Measurements from ENCODE around the gene FGFRL1.

FGFRL1 gene

DNA sequence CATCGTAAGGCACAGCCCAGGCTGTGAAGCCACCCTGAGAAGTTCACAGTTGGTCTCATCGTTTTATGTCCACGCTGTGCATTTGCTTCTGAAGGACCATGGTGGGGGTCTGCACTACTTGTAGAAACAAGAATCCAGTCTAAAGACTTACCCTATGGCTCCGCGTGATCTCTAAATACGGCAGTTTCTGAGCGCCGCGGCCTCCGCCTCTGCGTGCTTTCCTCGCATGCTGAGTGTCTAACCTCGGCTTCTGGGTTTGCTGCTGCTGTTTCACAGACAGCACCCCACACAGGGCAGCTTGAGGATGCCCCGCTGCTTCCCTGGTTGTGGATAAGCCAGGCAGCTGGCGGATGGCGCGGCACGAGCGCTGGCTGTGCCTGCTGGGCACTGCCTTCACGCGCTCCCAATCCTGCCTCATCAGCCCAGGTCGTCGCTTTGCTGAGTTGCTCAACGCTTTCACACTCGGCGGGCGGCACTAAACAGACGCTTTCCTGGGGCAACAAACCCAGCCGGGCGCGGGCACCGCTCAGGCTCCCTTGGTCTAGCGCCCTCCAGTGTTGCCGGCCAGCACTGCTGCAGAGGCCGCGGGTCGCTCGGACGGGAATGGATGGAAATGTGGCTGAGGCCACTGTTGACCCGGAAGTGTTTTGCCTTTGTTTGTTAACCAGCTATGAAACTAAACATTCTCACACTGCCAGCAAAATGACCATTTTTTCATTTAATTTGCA lies 39.2 kb downstream of the FGFRL1 start:
- no peak for DNase-seq
- H3K9me3 ChIP-seq (ENCODE audit: insufficient read depth, low read length, severe bottlenecking), result no peaks in the 10 kb centered on the region
- H3K27me3 ChIP-seq (ENCODE audit: insufficient read depth, low read length, poor library complexity), result peaks cover 8% of the 10 kb centered on the region
- no peak for ATAC-seq (ENCODE audit: insufficient read depth, low read depth)
- H3K4me3 ChIP-seq (ENCODE audit: low read depth in 1 of 2, low read length in 2 of 2), result no peak overlapping the region
- TF ChIP-seq, protein P1, sequence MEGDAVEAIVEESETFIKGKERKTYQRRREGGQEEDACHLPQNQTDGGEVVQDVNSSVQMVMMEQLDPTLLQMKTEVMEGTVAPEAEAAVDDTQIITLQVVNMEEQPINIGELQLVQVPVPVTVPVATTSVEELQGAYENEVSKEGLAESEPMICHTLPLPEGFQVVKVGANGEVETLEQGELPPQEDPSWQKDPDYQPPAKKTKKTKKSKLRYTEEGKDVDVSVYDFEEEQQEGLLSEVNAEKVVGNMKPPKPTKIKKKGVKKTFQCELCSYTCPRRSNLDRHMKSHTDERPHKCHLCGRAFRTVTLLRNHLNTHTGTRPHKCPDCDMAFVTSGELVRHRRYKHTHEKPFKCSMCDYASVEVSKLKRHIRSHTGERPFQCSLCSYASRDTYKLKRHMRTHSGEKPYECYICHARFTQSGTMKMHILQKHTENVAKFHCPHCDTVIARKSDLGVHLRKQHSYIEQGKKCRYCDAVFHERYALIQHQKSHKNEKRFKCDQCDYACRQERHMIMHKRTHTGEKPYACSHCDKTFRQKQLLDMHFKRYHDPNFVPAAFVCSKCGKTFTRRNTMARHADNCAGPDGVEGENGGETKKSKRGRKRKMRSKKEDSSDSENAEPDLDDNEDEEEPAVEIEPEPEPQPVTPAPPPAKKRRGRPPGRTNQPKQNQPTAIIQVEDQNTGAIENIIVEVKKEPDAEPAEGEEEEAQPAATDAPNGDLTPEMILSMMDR (IDR thresholded peaks at IDR 0.05; ENCODE audit: borderline replicate concordance, extremely low read depth, low read length, poor library complexity, severe bottlenecking), result peak; percentile 34
- no peak for TF ChIP-seq EZH2 (IDR thresholded peaks at IDR 0.05; ENCODE audit: borderline replicate concordance, low read depth, low read length, severe bottlenecking)
- H4K20me1 ChIP-seq (ENCODE audit: insufficient read depth, low read length), result no peaks in the 10 kb centered on the region
- no peaks in the 10 kb centered on the region for H3K79me2 ChIP-seq (ENCODE audit: insufficient read depth, low read length)
- H2AFZ ChIP-seq (ENCODE audit: low read depth, low read length), result no peak overlapping the region
- H3K4me1 ChIP-seq (ENCODE audit: insufficient read depth, low read length), result peaks cover 4% of the 10 kb centered on the region
- no peak overlapping the region for H3K4me2 ChIP-seq (ENCODE audit: insufficient read depth, low read length)
- no peak overlapping the region for H3K27ac ChIP-seq (ENCODE audit: low read length)
- H3K9ac ChIP-seq (ENCODE audit: low read depth, low read length), result no peak overlapping the region
- no peaks in the 10 kb centered on the region for H3K36me3 ChIP-seq (ENCODE audit: insufficient read depth, low read length)

- no peak overlapping the region for H3K4me2 ChIP-seq (ENCODE audit: insufficient read depth, low read length)
Measured at GRCh38 chr4:1051472-1051871, 40.0 kb downstream of the FGFRL1 start.

DNA sequence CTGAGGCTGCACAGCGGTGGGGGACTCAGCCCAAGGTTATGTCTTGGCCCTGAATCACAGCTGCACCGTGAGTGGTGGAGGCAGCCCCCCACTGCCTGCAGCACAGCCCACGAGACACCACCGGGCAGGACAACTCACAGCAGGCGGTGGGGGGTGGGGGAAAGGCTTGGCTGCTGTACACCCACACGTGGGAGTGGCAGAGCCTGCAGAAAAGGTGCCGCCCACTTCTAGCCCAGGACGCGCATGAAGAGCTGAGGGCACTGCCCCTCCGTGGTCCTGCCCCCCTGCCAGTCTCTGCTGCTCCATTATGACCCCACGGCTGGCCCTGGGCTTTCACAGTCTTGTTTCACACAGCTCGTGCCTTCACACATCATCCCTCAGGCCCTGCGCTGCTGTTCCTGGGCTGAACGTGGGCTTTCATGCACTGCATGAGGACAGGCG lies 40.8 kb downstream of the FGFRL1 start:
- H3K4me3 ChIP-seq (ENCODE audit: low read depth in 1 of 2, low read length in 2 of 2), result no peak overlapping the region
- no peaks in the 10 kb centered on the region for H3K9me3 ChIP-seq (ENCODE audit: insufficient read depth, low read length, severe bottlenecking)
- peaks cover 10% of the 10 kb centered on the region for H3K4me1 ChIP-seq (ENCODE audit: insufficient read depth, low read length)
- no peak overlapping the region for H2AFZ ChIP-seq (ENCODE audit: low read depth, low read length)
- no peak overlapping the region for H3K9ac ChIP-seq (ENCODE audit: low read depth, low read length)
- no peak overlapping the region for H3K27ac ChIP-seq (ENCODE audit: low read length)
- peaks cover 15% of the 10 kb centered on the region for H3K27me3 ChIP-seq (ENCODE audit: insufficient read depth, low read length, poor library complexity)
- no peak overlapping the region for H3K4me2 ChIP-seq (ENCODE audit: insufficient read depth, low read length)
- no peaks in the 10 kb centered on the region for H3K36me3 ChIP-seq (ENCODE audit: insufficient read depth, low read length)
- no peaks in the 10 kb centered on the region for H3K79me2 ChIP-seq (ENCODE audit: insufficient read depth, low read length)
- no peak for ATAC-seq (ENCODE audit: insufficient read depth, low read depth)
- no peaks in the 10 kb centered on the region for H4K20me1 ChIP-seq (ENCODE audit: insufficient read depth, low read length)
- TF ChIP-seq, protein P1 (IDR thresholded peaks at IDR 0.05; ENCODE audit: borderline replicate concordance, extremely low read depth, low read length, poor library complexity, severe bottlenecking), result no peak
- TF ChIP-seq EZH2 (IDR thresholded peaks at IDR 0.05; ENCODE audit: borderline replicate concordance, low read depth, low read length, severe bottlenecking), result no peak
- no peak for DNase-seq

More at GRCh38 chr4:1051472-1051871, 40.0 kb downstream of the FGFRL1 start:
- Histone ChIP-seq H3K4me3 (ENCODE audit: low read depth in 1 of 2, low read length in 2 of 2) (no peak overlapping the region), H3K27me3 (ENCODE audit: insufficient read depth, low read length, poor library complexity) (peaks cover 15% of the 10 kb centered on the region), H3K9me3 (ENCODE audit: insufficient read depth, low read length, severe bottlenecking) (no peaks in the 10 kb centered on the region), H3K36me3 (ENCODE audit: insufficient read depth, low read length) (no peaks in the 10 kb centered on the region), H3K79me2 (ENCODE audit: insufficient read depth, low read length) (no peaks in the 10 kb centered on the region), H4K20me1 (ENCODE audit: insufficient read depth, low read length) (no peaks in the 10 kb centered on the region), H2AFZ (ENCODE audit: low read depth, low read length) (no peak overlapping the region), H3K4me1 (ENCODE audit: insufficient read depth, low read length) (peaks cover 10% of the 10 kb centered on the region), H3K27ac (ENCODE audit: low read length) (no peak overlapping the region), H3K9ac (ENCODE audit: low read depth, low read length) (no peak overlapping the region)
- TF ChIP-seq, protein P1 (IDR thresholded peaks at IDR 0.05; ENCODE audit: borderline replicate concordance, extremely low read depth, low read length, poor library complexity, severe bottlenecking), result no peak
- TF ChIP-seq EZH2 (IDR thresholded peaks at IDR 0.05; ENCODE audit: borderline replicate concordance, low read depth, low read length, severe bottlenecking), result no peak
- ATAC-seq (ENCODE audit: insufficient read depth, low read depth) (no peak), DNase-seq (no peak)

Measured in DND-41 (cell line).